OCI-LY1 (cell line): Measurements from ENCODE around the gene RHOBTB3.

Source experiments
- H2AFZ ChIP-seq: fragments of 200-600 bp; sonication (generic), shearing (Covaris generic); 2 replicates; pipeline ENCODE4 v1.6.0; 2014; ENCODE audit warnings: antibody characterized with exemption, mild to moderate bottlenecking, low read length
- H3F3A ChIP-seq: fragments of 200-600 bp; sonication (generic), shearing (Covaris generic); 2 replicates; pipeline ENCODE4 v1.6.0; 2014; ENCODE audit warnings: mild to moderate bottlenecking, antibody characterized with exemption, low read length, moderate library complexity; ENCODE audit not compliant: insufficient read depth
- H3K27ac ChIP-seq: fragments of 200-600 bp; sonication (generic); 2 replicates; pipeline ENCODE4 v1.5.1; 2014; ENCODE audit warnings: low read length, mixed run types, mild to moderate bottlenecking, low read depth; ENCODE audit not compliant: poor library complexity, severe bottlenecking
- H3K27me3 ChIP-seq: fragments of 200-600 bp; sonication (generic); 2 replicates; pipeline ENCODE4 v1.6.0; 2014; ENCODE audit warnings: antibody characterized with exemption, mild to moderate bottlenecking, low read length, moderate library complexity; ENCODE audit not compliant: insufficient read depth
- H3K36me3 ChIP-seq: fragments of 200-600 bp; sonication (generic); 2 replicates; pipeline ENCODE4 v1.6.1; 2014; ENCODE audit warnings: mild to moderate bottlenecking, antibody characterized with exemption, low read length, moderate library complexity, mixed read lengths; ENCODE audit not compliant: insufficient read depth
- H3K4me1 ChIP-seq: fragments of 200-600 bp; sonication (generic); 2 replicates; pipeline ENCODE4 v1.5.1; 2014; ENCODE audit warnings: mild to moderate bottlenecking, low read length, moderate library complexity; ENCODE audit not compliant: insufficient read depth, severe bottlenecking
- H3K4me2 ChIP-seq: fragments of 200-600 bp; sonication (generic), shearing (Covaris generic); 2 replicates; pipeline ENCODE4 v1.6.1; 2014; ENCODE audit warnings: low read length
- H3K4me3 ChIP-seq: fragments of 200-600 bp; sonication (generic); 2 replicates; pipeline ENCODE4 v1.5.1; 2014; ENCODE audit warnings: low read length, low read depth, mild to moderate bottlenecking, mixed read lengths; ENCODE audit not compliant: poor library complexity, severe bottlenecking
- H3K79me2 ChIP-seq: fragments of 200-600 bp; shearing (Covaris generic); 2 replicates; pipeline ENCODE4 v1.6.1; 2016; ENCODE audit warnings: mixed run types, low read length, mixed read lengths; ENCODE audit not compliant: insufficient read depth
- H3K9ac ChIP-seq: fragments of 200-600 bp; sonication (generic), shearing (Covaris generic); 2 replicates; pipeline ENCODE4 v1.6.1; 2014; ENCODE audit warnings: mild to moderate bottlenecking, low read length, mixed read lengths
- H3K9me2 ChIP-seq: fragments of 200-600 bp; sonication (generic), shearing (Covaris generic); 2 replicates; pipeline ENCODE4 v1.6.1; 2014; ENCODE audit warnings: low read depth, mild to moderate bottlenecking, low read length, mixed read lengths
- H3K9me3 ChIP-seq: fragments of 200-600 bp; shearing (Covaris generic); 2 replicates; pipeline ENCODE4 v1.6.1; 2014; ENCODE audit warnings: low read length, mixed read lengths
- H4K20me1 ChIP-seq: fragments of 200-600 bp; sonication (generic), shearing (Covaris generic); 2 replicates; pipeline ENCODE4 v1.6.0; 2016; ENCODE audit warnings: mild to moderate bottlenecking, low read length; ENCODE audit not compliant: insufficient read depth
- EZH2 ChIP-seq: fragments of 200-600 bp; sonication (generic), shearing (Covaris generic); IDR thresholded peaks from 2 replicates; pipeline ENCODE4 v1.8.0; 2017; ENCODE audit warnings: borderline replicate concordance, mixed run types, mild to moderate bottlenecking, antibody characterized with exemption, low read length, moderate library complexity, mixed read lengths
- TF ChIP-seq, protein P1 (sequence below): fragments of 200-600 bp; sonication (generic), shearing (Covaris generic); IDR thresholded peaks from 2 replicates; pipeline ENCODE4 v1.5.1; 2017; ENCODE audit warnings: mild to moderate bottlenecking, antibody characterized with exemption, low read length, moderate library complexity, mixed read lengths

RHOBTB3 gene

DNA sequence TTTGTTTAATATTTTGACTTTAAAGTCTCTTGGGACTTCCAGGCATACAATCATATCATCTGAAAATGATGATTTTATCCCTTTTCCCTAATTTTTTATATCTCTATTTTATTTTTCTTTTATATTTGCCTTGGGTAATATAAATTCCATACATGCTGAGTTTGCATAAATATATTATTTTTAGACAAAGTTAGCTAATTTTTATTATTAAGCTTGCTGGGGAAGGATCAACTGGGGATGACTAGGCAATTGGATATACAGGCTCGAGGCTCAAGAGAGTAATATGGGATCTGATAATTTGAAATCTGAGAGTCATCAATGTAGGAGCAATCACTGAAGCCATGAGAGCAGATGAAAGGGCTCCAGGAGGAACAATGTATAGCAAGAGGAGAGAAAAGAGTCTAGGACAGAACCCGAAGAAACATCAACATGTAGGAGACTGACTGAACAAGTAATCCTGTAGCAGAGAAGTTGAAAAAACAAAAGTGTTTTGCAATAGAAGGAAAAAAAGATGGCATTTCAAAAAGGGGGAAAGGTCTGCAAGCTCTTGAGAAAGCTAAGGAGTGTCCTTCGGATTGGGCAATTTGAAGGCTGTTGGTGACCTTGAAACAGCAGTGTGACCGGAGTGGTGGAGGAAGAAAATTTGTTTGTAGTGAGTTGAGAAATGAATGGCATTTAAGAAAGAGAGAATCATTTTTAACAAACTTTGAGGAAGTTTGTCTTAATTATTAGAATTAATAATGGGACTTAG is 17.0 kb upstream of the RHOBTB3 start:
- Histone ChIP-seq H3K36me3 (no peaks in the 10 kb centered on the region), H4K20me1 (no peaks in the 10 kb centered on the region), H3K27me3 (no peaks in the 10 kb centered on the region), H3K4me3 (no peak overlapping the region), H3F3A (no peaks in the 10 kb centered on the region), H3K27ac (no peak overlapping the region), H3K9ac (no peak overlapping the region), H3K79me2 (no peaks in the 10 kb centered on the region), H3K4me1 (no peaks in the 10 kb centered on the region), H2AFZ (no peak overlapping the region), H3K4me2 (no peak overlapping the region), H3K9me3 (no peaks in the 10 kb centered on the region), H3K9me2 (no peaks in the 10 kb centered on the region)
- TF ChIP-seq EZH2 = no peak
- TF ChIP-seq, protein P1, sequence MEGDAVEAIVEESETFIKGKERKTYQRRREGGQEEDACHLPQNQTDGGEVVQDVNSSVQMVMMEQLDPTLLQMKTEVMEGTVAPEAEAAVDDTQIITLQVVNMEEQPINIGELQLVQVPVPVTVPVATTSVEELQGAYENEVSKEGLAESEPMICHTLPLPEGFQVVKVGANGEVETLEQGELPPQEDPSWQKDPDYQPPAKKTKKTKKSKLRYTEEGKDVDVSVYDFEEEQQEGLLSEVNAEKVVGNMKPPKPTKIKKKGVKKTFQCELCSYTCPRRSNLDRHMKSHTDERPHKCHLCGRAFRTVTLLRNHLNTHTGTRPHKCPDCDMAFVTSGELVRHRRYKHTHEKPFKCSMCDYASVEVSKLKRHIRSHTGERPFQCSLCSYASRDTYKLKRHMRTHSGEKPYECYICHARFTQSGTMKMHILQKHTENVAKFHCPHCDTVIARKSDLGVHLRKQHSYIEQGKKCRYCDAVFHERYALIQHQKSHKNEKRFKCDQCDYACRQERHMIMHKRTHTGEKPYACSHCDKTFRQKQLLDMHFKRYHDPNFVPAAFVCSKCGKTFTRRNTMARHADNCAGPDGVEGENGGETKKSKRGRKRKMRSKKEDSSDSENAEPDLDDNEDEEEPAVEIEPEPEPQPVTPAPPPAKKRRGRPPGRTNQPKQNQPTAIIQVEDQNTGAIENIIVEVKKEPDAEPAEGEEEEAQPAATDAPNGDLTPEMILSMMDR = no peak

DNA sequence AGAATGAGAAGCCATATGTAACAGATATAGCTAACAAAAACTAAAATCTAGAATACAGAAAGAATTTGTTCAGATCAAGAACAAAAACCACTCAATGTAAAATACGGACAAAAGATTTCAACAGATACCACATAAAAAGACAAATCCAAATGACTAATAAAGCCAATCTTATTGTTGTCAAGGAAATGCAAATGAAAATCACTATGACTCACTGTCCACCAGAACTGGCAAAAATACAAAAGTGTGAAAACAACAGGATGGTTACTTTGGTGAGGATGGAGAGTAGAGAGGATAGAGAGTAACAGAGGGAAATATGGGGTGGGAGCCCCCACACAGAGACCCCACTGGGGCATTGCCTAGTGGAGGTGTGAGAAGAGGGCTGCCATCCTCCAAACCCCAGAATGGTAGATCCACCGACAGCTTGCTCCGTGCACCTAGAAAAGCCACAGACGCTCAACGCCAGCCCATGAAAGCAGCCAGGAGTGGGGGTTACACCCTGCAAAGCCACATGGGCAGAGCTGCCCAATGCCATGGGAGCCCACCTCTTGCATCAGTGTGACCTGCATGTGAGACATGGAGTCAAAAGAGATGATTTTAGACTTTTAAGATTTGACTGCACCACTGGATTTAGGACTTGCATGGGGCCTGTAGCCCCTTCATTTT is 15.2 kb upstream of the RHOBTB3 start:
- Histone ChIP-seq H3K9ac (no peak overlapping the region), H3K9me2 (no peaks in the 10 kb centered on the region), H3K36me3 (no peaks in the 10 kb centered on the region), H3K4me3 (no peak overlapping the region), H3F3A (no peaks in the 10 kb centered on the region), H3K27ac (no peak overlapping the region), H3K9me3 (no peaks in the 10 kb centered on the region), H3K4me2 (no peak overlapping the region), H3K4me1 (no peaks in the 10 kb centered on the region), H3K79me2 (no peaks in the 10 kb centered on the region), H2AFZ (no peak overlapping the region), H4K20me1 (no peaks in the 10 kb centered on the region), H3K27me3 (no peaks in the 10 kb centered on the region)
- TF ChIP-seq EZH2 = no peak
- TF ChIP-seq, protein P1 = no peak

DNA sequence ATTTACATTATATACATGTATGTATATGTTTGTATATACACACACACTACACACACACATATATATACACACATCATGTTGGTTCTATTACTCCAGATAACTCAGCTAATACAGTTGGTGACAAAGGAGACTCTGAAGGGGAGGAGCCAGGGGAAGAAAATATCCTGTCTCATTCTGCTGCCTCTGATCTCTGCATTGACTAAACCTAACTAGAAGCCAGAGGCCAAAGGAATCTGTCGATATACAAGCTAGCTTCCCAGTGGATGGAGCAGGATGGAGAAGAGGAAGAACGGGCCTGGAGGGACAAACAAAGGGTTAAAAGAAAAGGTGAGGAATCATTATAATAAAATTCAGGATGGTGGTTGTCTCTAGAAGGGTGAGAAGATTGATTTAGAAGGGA is 13.7 kb upstream of the RHOBTB3 start:
- no peak for TF ChIP-seq EZH2
- TF ChIP-seq, protein P1 = no peak
- Histone ChIP-seq H3K36me3 (no peaks in the 10 kb centered on the region), H3K79me2 (no peaks in the 10 kb centered on the region), H3K27ac (no peak overlapping the region), H3K4me3 (no peak overlapping the region), H3K9me2 (no peaks in the 10 kb centered on the region), H2AFZ (no peak overlapping the region), H3F3A (no peaks in the 10 kb centered on the region), H3K9me3 (no peaks in the 10 kb centered on the region), H4K20me1 (no peaks in the 10 kb centered on the region), H3K4me2 (no peak overlapping the region), H3K9ac (no peak overlapping the region), H3K4me1 (no peaks in the 10 kb centered on the region), H3K27me3 (no peaks in the 10 kb centered on the region)
